NT2/D1 (cell line): ENCODE results near the gene ANKRD16.
"Not testable (repeated sequence)": the region's sequence is repeated elsewhere in the genome, so short reads cannot be mapped to it uniquely, and the experiment has no call there.

ENCODE experiments used
- DNase-seq: peaks from one replicate; pipeline ENCODE4 v3.0.0-alpha.2; 2011; ENCODE audit warnings: low read depth, low spot score
- H3K27me3 ChIP-seq: 2 replicates; pipeline ENCODE4 v1.6.0; 2011; ENCODE audit warnings: mild to moderate bottlenecking; ENCODE audit not compliant: insufficient read length, insufficient read depth
- H3K36me3 ChIP-seq: 2 replicates; pipeline ENCODE4 v1.6.1; 2011; ENCODE audit warnings: mild to moderate bottlenecking, low read length, mixed read lengths; ENCODE audit not compliant: insufficient read depth, insufficient read length
- H3K4me1 ChIP-seq: 2 replicates; pipeline ENCODE4 v1.5.1; 2011; ENCODE audit not compliant: insufficient read depth, insufficient read length
- H3K4me3 ChIP-seq: 2 replicates; pipeline ENCODE4 v1.5.1; 2011; ENCODE audit warnings: low read depth; ENCODE audit not compliant: insufficient read length
- H3K9ac ChIP-seq: 2 replicates; pipeline ENCODE4 v1.6.0; 2011; ENCODE audit warnings: low read depth; ENCODE audit not compliant: insufficient read length
- H3K9me3 ChIP-seq: 2 replicates; pipeline ENCODE4 v1.5.1; 2011; ENCODE audit warnings: mild to moderate bottlenecking, low read length; ENCODE audit not compliant: insufficient read depth
- SUZ12 ChIP-seq: IDR thresholded peaks from 2 replicates; pipeline ENCODE4 v1.6.1; 2011; ENCODE audit not compliant: insufficient read length, insufficient read depth; ENCODE audit errors: extremely low read depth
- YY1 ChIP-seq: IDR thresholded peaks from 2 replicates; pipeline ENCODE4 v1.6.1; 2011; ENCODE audit not compliant: insufficient read length, insufficient read depth
- ZNF274 ChIP-seq: IDR thresholded peaks from 2 replicates; pipeline ENCODE4 v1.6.1; 2011; ENCODE audit warnings: mild to moderate bottlenecking, low read depth, low read length

The ANKRD16 gene

DNA sequence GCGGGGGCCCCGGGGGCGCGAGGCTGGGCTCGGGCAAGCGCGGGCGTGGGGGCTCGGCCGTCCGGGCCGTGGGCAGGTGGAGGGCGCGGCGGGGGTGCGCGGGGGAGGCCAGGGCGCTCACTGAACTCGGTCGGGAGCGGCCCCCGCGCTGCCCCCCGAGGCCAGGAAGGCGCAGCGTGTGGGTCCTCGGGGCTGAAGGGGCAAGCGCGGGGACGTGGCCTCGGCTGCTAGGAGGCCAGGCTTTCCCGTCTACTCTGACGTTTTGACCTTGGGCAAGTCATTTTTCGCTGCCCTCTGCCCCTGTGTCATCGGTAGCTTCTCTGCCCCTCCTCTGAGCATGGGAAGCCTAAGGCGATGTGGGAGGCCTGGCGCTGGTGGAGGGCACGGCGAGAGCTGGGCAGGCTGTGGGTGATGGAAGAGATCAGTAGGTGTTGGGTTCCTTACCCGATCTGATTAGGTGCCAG is 791 bp upstream of the ANKRD16 start:
- Histone ChIP-seq H3K36me3 (peaks cover 56% of the 10 kb centered on the region), H3K9me3 (no peaks in the 10 kb centered on the region), H3K9ac (peak overlapping the region; percentile 89), H3K4me3 (peak overlapping the region; percentile 79), H3K4me1 (no peaks in the 10 kb centered on the region), H3K27me3 (no peaks in the 10 kb centered on the region)
- TF ChIP-seq SUZ12 (no peak), YY1 (no peak), ZNF274 (no peak)
- DNase-seq = no peak

DNA sequence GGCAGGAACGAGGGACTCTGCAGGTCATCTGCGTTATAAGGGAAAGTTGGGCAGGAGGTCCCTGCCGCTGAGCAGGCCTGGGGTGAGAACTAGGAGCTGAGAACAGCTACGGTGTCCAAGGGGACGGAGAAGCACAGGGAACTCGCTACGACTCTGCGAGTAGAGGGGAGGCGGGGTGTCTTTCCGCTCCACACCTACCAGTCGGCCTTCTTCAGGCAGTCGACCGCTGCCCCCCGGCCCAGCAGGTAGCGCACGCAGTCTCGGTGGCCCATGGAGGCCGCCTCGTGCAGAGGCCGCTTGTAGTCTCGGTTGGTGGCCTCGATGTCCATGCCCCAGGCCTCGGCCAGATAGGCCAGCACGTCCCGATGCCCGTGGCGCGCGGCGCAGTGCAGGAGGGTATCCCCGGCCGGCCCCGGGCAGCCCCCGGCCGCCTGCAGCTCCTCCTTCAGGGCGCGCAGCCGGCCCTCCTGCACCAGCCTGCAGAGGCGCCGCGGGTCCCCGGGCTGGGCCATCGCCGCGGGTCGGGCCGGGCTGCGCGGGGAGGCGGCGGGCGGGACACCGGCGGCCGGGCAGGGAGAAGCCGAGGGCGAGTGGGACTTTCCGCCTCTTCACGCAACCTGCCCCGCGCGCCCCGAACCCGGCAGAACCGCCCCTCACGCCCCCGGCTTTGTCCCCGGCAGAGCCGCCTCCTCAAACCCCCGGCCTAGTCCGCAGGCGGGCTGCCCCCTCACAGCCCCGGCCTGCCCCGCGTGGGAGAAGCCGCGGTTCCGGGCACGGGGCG is 660 bp downstream of the ANKRD16 start:
- no peaks in the 10 kb centered on the region for H3K4me1 ChIP-seq
- TF ChIP-seq SUZ12 = no peak
- no peak for TF ChIP-seq YY1
- no peak for TF ChIP-seq ZNF274
- DNase-seq = no peak

DNA sequence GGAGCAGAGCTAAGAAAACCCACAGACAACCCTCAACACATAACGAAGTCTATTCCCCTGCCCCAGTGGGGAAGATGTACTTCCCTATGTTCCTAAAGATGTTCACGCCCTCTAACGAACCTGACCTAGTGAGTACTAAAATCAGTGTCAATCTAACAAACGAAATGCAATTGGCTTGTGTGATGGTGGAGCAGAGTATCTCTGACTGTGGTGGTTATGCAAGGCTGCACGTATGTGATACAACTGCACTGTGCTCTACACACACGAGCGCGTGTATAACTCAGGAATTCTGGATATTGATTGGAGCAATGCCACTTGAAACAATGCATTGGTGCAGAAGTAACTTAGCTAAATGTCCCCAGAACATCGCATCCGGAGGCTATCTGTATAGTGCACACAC is 1.3 kb downstream of the ANKRD16 start:
- Histone ChIP-seq H3K9ac (peak overlapping the region; percentile 87), H3K27me3 (no peaks in the 10 kb centered on the region), H3K4me3 (peak overlapping the region; percentile 84), H3K4me1 (no peaks in the 10 kb centered on the region), H3K36me3 (peaks cover 50% of the 10 kb centered on the region), H3K9me3 (no peaks in the 10 kb centered on the region)
- DNase-seq = no peak
- TF ChIP-seq ZNF274 (no peak), SUZ12 (no peak), YY1 (no peak)

More for the DNA sequence above, 660 bp downstream of the ANKRD16 start:
- Histone ChIP-seq H3K27me3 (no peaks in the 10 kb centered on the region), H3K9ac (peak overlapping the region; percentile 87), H3K36me3 (peaks cover 50% of the 10 kb centered on the region), H3K9me3 (no peaks in the 10 kb centered on the region), H3K4me3 (peak overlapping the region; percentile 84)

DNA sequence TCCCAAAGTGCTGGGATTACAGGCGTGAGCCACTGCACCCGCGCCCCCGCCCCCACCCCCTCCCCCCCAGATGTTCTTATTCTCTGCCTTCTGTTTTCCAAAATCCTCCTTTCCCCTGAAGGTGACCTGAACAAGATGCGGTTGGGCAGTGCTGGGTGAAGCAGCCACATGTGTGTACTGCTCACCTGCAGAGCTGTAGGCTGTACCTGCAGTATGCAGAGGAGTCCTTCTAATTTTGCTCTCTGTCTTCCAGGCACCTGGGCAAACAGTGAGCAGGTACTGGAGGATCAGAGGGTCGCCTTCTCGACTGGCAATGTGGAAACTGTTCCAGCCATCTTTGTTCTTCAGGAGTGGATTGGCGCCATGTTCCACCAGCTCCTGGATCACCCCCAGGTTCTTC is 2.1 kb downstream of the ANKRD16 start:
- no peak for TF ChIP-seq YY1
- TF ChIP-seq ZNF274 = no peak
- TF ChIP-seq SUZ12 = no peak
- H3K4me3 ChIP-seq = no peak overlapping the region
- H3K4me1 ChIP-seq = no peaks in the 10 kb centered on the region
- H3K36me3 ChIP-seq = peaks cover 50% of the 10 kb centered on the region
- DNase-seq = no peak
- no peaks in the 10 kb centered on the region for H3K9me3 ChIP-seq
- no peaks in the 10 kb centered on the region for H3K27me3 ChIP-seq
- no peak overlapping the region for H3K9ac ChIP-seq

DNA sequence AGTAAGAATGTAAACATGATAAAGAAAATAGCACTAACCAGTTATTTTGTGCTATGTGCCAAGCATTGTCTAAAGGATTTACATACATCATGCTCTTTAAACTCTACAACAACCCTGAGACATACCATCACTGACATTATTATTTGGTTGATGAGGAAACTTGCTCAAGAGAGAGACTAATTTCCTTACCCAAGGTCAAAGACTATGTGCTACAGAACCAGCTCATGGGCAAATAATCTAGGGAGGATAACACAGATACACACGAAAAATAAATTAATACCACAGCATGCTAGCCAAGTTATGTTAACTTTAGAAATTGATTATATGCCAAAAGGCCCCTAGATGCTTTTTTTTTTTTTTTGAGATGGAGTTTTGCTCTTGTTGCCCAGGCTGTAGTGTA is 2.7 kb downstream of the ANKRD16 start:
- H3K36me3 ChIP-seq = peaks cover 50% of the 10 kb centered on the region
- no peak overlapping the region for H3K9ac ChIP-seq
- DNase-seq = no peak
- no peak overlapping the region for H3K4me3 ChIP-seq
- no peaks in the 10 kb centered on the region for H3K27me3 ChIP-seq
- TF ChIP-seq YY1 = no peak
- TF ChIP-seq ZNF274 = no peak
- no peak for TF ChIP-seq SUZ12
- H3K9me3 ChIP-seq = no peaks in the 10 kb centered on the region
- H3K4me1 ChIP-seq = no peaks in the 10 kb centered on the region

DNA sequence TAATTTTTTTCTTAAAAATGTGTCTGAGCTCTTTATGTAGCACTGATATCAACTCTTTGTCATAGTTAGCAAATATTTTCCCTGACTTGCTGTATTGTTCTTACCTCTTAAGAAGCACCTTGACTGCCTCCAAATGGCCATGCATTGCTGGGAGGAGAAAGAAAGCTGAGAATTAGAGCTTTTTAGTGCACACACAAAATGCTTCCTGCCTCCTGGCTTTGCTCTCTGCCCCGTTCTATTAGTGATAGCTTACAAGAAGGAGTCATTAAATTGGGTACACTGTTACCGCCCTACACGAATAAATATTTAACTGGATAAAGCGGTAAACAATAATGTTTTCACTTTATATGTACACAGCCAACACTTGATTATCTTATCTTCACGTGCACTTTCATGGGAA is 4.1 kb downstream of the ANKRD16 start:
- no peaks in the 10 kb centered on the region for H3K4me1 ChIP-seq
- no peak overlapping the region for H3K4me3 ChIP-seq
- DNase-seq = no peak
- no peak overlapping the region for H3K9ac ChIP-seq
- peaks cover 44% of the 10 kb centered on the region for H3K36me3 ChIP-seq
- no peaks in the 10 kb centered on the region for H3K27me3 ChIP-seq
- no peak for TF ChIP-seq SUZ12
- H3K9me3 ChIP-seq = no peaks in the 10 kb centered on the region

DNA sequence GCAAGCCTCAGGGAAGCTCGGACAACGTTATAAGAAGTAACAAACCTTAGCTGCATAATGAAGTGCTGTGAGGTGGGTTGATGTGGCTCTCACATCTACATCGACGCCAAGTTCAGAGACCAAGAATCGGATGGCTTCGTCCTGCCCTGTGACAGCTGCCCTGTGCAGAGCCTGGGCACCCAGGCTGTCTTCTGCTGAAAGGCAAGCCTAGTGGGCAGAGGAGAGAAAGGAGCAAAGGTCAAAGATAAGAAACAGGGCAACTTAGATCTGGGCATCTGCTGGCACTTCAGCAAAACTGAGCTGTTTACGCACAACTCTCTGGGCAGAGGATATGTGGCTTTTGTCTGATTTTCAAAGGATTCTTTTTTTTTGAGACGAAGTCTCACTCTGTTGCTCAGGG is 6.7 kb downstream of the ANKRD16 start:
- H3K9me3 ChIP-seq = no peaks in the 10 kb centered on the region
- no peaks in the 10 kb centered on the region for H3K4me1 ChIP-seq
- DNase-seq = no peak
- no peaks in the 10 kb centered on the region for H3K27me3 ChIP-seq
- no peak overlapping the region for H3K9ac ChIP-seq
- H3K36me3 ChIP-seq = peaks cover 51% of the 10 kb centered on the region
- no peak overlapping the region for H3K4me3 ChIP-seq
- TF ChIP-seq ZNF274 = no peak
- no peak for TF ChIP-seq YY1
- TF ChIP-seq SUZ12 = no peak

DNA sequence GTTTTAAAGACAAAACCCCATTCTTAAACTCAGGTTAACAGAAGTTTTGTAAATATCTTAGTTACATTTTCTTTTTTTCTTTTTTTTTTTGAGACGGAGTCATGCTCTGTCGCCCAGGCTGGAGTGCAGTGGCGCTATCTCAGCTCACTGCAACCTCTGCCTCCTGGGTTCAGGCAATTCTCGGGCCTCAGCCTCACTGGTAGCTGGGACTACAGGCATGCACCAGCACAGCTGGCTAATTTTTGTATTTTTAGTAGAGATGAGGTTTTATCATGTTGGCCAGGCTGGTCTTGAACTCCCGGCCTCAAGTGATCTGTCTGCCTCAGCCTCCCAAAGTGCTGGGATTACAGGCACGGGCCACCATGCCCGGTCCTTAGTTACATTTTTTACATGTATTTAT is 12.7 kb downstream of the ANKRD16 start:
- H3K9me3 ChIP-seq, H3K9ac ChIP-seq, H3K4me1 ChIP-seq, H3K4me3 ChIP-seq, H3K27me3 ChIP-seq, DNase-seq: not testable (repeated sequence)
- H3K36me3 ChIP-seq = peaks cover 27% of the 10 kb centered on the region
